OCI-LY1 (cell line): ENCODE results near the gene CAMK1G.

Source experiments
- H2AFZ ChIP-seq: fragments of 200-600 bp; sonication (generic), shearing (Covaris generic); 2 replicates; pipeline ENCODE4 v1.6.0; 2014; ENCODE audit warnings: antibody characterized with exemption, mild to moderate bottlenecking, low read length
- H3F3A ChIP-seq: fragments of 200-600 bp; sonication (generic), shearing (Covaris generic); 2 replicates; pipeline ENCODE4 v1.6.0; 2014; ENCODE audit warnings: mild to moderate bottlenecking, antibody characterized with exemption, low read length, moderate library complexity; ENCODE audit not compliant: insufficient read depth
- H3K27ac ChIP-seq: fragments of 200-600 bp; sonication (generic); 2 replicates; pipeline ENCODE4 v1.5.1; 2014; ENCODE audit warnings: low read length, mixed run types, mild to moderate bottlenecking, low read depth; ENCODE audit not compliant: poor library complexity, severe bottlenecking
- H3K27me3 ChIP-seq: fragments of 200-600 bp; sonication (generic); 2 replicates; pipeline ENCODE4 v1.6.0; 2014; ENCODE audit warnings: antibody characterized with exemption, mild to moderate bottlenecking, low read length, moderate library complexity; ENCODE audit not compliant: insufficient read depth
- H3K36me3 ChIP-seq: fragments of 200-600 bp; sonication (generic); 2 replicates; pipeline ENCODE4 v1.6.1; 2014; ENCODE audit warnings: mild to moderate bottlenecking, antibody characterized with exemption, low read length, moderate library complexity, mixed read lengths; ENCODE audit not compliant: insufficient read depth
- H3K4me1 ChIP-seq: fragments of 200-600 bp; sonication (generic); 2 replicates; pipeline ENCODE4 v1.5.1; 2014; ENCODE audit warnings: mild to moderate bottlenecking, low read length, moderate library complexity; ENCODE audit not compliant: insufficient read depth, severe bottlenecking
- H3K4me2 ChIP-seq: fragments of 200-600 bp; sonication (generic), shearing (Covaris generic); 2 replicates; pipeline ENCODE4 v1.6.1; 2014; ENCODE audit warnings: low read length
- H3K4me3 ChIP-seq: fragments of 200-600 bp; sonication (generic); 2 replicates; pipeline ENCODE4 v1.5.1; 2014; ENCODE audit warnings: low read length, low read depth, mild to moderate bottlenecking, mixed read lengths; ENCODE audit not compliant: poor library complexity, severe bottlenecking
- H3K79me2 ChIP-seq: fragments of 200-600 bp; shearing (Covaris generic); 2 replicates; pipeline ENCODE4 v1.6.1; 2016; ENCODE audit warnings: mixed run types, low read length, mixed read lengths; ENCODE audit not compliant: insufficient read depth
- H3K9ac ChIP-seq: fragments of 200-600 bp; sonication (generic), shearing (Covaris generic); 2 replicates; pipeline ENCODE4 v1.6.1; 2014; ENCODE audit warnings: mild to moderate bottlenecking, low read length, mixed read lengths
- H3K9me2 ChIP-seq: fragments of 200-600 bp; sonication (generic), shearing (Covaris generic); 2 replicates; pipeline ENCODE4 v1.6.1; 2014; ENCODE audit warnings: low read depth, mild to moderate bottlenecking, low read length, mixed read lengths
- H3K9me3 ChIP-seq: fragments of 200-600 bp; shearing (Covaris generic); 2 replicates; pipeline ENCODE4 v1.6.1; 2014; ENCODE audit warnings: low read length, mixed read lengths
- H4K20me1 ChIP-seq: fragments of 200-600 bp; sonication (generic), shearing (Covaris generic); 2 replicates; pipeline ENCODE4 v1.6.0; 2016; ENCODE audit warnings: mild to moderate bottlenecking, low read length; ENCODE audit not compliant: insufficient read depth
- EZH2 ChIP-seq: fragments of 200-600 bp; sonication (generic), shearing (Covaris generic); IDR thresholded peaks from 2 replicates; pipeline ENCODE4 v1.8.0; 2017; ENCODE audit warnings: borderline replicate concordance, mixed run types, mild to moderate bottlenecking, antibody characterized with exemption, low read length, moderate library complexity, mixed read lengths
- TF ChIP-seq, protein P1 (sequence below): fragments of 200-600 bp; sonication (generic), shearing (Covaris generic); IDR thresholded peaks from 2 replicates; pipeline ENCODE4 v1.5.1; 2017; ENCODE audit warnings: mild to moderate bottlenecking, antibody characterized with exemption, low read length, moderate library complexity, mixed read lengths

The CAMK1G gene

DNA sequence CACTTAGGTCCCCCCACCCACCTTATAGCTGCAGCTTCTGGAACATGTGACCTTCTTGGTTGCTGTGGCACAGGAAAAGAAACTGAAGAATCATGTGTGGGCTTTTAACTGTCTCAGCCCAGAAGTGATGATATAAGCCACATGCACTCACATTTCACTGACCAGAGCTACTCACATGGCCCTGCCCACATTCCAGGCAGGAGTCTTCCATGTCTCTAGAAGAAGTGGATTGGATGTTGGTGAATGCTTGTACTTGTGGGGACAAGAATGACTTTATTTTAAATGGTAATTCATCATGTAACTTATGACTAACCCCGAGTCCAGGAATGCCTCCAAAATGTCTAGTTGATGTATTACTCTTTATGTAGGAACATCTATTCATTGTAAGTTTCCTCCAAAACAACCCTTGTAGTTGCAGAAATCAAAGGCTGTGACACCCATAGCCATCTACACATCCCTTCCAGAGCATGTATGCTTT lies 15.8 kb upstream of the CAMK1G start:
- Histone ChIP-seq H3K4me2 (no peak overlapping the region), H3K9me3 (no peaks in the 10 kb centered on the region), H4K20me1 (no peaks in the 10 kb centered on the region), H3K36me3 (no peaks in the 10 kb centered on the region), H3K4me3 (no peak overlapping the region), H3K27ac (no peak overlapping the region), H3F3A (no peaks in the 10 kb centered on the region), H2AFZ (no peak overlapping the region), H3K9ac (no peak overlapping the region), H3K79me2 (no peaks in the 10 kb centered on the region), H3K9me2 (no peaks in the 10 kb centered on the region), H3K27me3 (no peaks in the 10 kb centered on the region), H3K4me1 (no peaks in the 10 kb centered on the region)
- TF ChIP-seq, protein P1, sequence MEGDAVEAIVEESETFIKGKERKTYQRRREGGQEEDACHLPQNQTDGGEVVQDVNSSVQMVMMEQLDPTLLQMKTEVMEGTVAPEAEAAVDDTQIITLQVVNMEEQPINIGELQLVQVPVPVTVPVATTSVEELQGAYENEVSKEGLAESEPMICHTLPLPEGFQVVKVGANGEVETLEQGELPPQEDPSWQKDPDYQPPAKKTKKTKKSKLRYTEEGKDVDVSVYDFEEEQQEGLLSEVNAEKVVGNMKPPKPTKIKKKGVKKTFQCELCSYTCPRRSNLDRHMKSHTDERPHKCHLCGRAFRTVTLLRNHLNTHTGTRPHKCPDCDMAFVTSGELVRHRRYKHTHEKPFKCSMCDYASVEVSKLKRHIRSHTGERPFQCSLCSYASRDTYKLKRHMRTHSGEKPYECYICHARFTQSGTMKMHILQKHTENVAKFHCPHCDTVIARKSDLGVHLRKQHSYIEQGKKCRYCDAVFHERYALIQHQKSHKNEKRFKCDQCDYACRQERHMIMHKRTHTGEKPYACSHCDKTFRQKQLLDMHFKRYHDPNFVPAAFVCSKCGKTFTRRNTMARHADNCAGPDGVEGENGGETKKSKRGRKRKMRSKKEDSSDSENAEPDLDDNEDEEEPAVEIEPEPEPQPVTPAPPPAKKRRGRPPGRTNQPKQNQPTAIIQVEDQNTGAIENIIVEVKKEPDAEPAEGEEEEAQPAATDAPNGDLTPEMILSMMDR: no peak
- no peak for TF ChIP-seq EZH2

DNA sequence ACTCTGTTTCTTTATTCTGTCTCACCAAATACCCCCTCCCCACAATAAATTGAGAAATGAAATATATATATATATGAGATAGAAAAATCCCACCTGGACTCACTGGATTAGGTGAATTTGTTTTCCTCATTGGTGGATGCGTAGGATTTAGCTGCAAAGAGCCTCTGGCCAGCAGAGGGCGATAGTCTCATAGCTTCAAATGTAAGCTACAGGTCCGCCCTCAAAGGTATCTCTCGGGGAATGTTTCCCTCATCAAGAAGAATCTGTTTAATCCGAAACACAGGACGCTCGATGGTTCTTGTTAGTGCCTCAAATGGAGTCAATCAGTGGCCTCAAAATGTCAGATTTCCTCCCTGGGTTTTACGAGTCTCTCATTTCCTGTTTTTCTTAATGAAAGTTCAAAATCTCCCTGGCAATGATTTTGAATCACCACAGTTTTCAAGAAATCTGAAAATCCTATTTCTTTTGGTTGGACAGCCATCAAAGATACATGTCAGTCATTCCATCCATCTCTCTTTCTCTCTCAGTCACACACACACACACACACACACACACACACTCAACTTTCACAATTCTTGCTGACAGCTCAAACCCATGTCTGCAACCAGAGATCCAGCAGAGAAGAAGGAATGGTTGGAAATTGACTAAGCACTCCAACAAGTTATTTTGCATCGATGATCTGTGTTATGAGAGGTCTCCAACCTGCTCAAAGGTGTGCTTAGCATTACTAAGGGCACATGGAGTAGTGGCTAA lies 13.9 kb upstream of the CAMK1G start:
- no peak overlapping the region for H3K9ac ChIP-seq
- no peak overlapping the region for H3K27ac ChIP-seq
- no peaks in the 10 kb centered on the region for H3K79me2 ChIP-seq
- no peak for TF ChIP-seq EZH2
- TF ChIP-seq, protein P1: peak; percentile 79
- H3K4me3 ChIP-seq: no peak overlapping the region
- H3K9me3 ChIP-seq: no peaks in the 10 kb centered on the region
- H3K27me3 ChIP-seq: no peaks in the 10 kb centered on the region
- no peaks in the 10 kb centered on the region for H3F3A ChIP-seq
- H3K4me1 ChIP-seq: no peaks in the 10 kb centered on the region
- H3K9me2 ChIP-seq: no peaks in the 10 kb centered on the region
- H4K20me1 ChIP-seq: no peaks in the 10 kb centered on the region
- H3K4me2 ChIP-seq: no peak overlapping the region
- no peak overlapping the region for H2AFZ ChIP-seq
- H3K36me3 ChIP-seq: no peaks in the 10 kb centered on the region

DNA sequence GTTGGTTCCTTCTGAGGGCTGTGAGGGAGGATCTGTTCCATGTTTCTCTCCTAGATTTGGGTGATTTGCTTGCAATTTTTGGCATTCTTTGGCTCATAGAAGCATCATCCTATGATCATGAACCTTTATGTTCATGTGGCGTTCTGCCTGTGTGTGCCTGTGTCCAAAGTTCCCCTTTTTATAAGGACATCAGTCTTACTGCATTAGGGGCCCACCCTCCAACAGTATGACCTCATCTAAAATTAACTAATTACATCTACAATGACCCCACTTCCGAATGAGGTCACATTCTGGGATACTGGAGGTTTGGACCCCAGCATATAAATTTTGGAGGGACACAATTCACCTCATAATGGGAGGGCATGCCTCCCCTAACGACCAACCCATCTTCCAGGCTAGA lies 12.8 kb upstream of the CAMK1G start:
- no peaks in the 10 kb centered on the region for H4K20me1 ChIP-seq
- H3K9me3 ChIP-seq: no peaks in the 10 kb centered on the region
- no peak overlapping the region for H3K4me2 ChIP-seq
- no peaks in the 10 kb centered on the region for H3K27me3 ChIP-seq
- TF ChIP-seq, protein P1: no peak
- TF ChIP-seq EZH2: no peak
- no peak overlapping the region for H3K4me3 ChIP-seq
- no peaks in the 10 kb centered on the region for H3K4me1 ChIP-seq
- H3K9ac ChIP-seq: no peak overlapping the region
- H3K27ac ChIP-seq: no peak overlapping the region
- H3K79me2 ChIP-seq: no peaks in the 10 kb centered on the region
- H3F3A ChIP-seq: no peaks in the 10 kb centered on the region
- H2AFZ ChIP-seq: no peak overlapping the region
- no peaks in the 10 kb centered on the region for H3K36me3 ChIP-seq
- H3K9me2 ChIP-seq: no peaks in the 10 kb centered on the region
